GM13977 (cell line): ENCODE data around the gene INTS1.

Experiments
- DNase-seq: peaks from one replicate; pipeline ENCODE4 v3.0.0; 2012; ENCODE audit warnings: low spot score
- CTCF ChIP-seq: IDR thresholded peaks from 2 replicates; pipeline ENCODE4 v1.5.1; 2012; ENCODE audit warnings: mild to moderate bottlenecking, control low read depth; ENCODE audit not compliant: insufficient read depth; ENCODE audit errors: extremely low read depth, missing control alignments
- in situ Hi-C: fragments of 300-500 bp; cut with MboI; formaldehyde crosslinking; loops from one replicate; pipeline ENCODE4 v1.12.0; 2022; ENCODE audit warnings: low sequenced_read_pairs, low pct_unique_long_range_greater_than_20kb, mixed read lengths, inconsistent platforms; ENCODE audit not compliant: unreplicated experiment

Gene INTS1

DNA sequence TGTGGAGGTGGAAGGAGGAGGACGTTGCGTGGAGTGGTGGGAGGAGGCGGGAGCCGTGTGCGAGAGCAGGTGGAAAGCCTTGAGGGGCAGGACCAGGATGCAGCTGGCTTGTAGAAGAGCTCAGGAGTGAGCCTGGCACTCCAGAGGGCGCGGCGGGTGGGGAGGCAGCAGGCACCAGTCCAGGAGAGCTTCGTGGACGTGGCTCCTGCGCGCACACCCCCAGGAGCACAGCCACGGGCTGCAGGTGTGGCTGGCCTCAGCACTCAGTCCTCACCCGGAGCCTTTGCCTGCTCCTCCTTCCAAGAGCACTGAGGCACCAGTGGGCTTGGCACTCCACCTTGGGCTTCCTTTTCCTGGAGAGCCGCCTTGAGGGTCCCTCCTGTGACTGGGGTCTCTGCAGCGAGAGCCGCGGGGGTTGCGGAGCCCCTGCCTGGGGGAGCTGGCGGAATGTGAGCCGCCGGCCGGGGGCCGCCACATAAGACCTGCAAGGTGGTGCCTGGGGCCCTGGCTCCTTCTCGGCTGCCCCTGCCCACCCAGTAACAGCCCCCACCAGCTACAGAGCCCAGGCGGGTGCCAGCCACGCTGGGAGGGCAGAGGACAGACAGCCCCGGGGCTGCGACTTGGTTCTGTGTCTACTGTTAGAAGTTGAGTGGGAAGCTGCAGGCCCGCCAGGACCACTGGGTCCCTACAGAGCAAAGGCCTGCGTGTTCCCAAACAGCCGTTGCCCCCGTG is 37.4 kb upstream of the INTS1 start:
- in situ Hi-C loops: no loop called here
- no peak for DNase-seq
- no peak for TF ChIP-seq CTCF

DNA sequence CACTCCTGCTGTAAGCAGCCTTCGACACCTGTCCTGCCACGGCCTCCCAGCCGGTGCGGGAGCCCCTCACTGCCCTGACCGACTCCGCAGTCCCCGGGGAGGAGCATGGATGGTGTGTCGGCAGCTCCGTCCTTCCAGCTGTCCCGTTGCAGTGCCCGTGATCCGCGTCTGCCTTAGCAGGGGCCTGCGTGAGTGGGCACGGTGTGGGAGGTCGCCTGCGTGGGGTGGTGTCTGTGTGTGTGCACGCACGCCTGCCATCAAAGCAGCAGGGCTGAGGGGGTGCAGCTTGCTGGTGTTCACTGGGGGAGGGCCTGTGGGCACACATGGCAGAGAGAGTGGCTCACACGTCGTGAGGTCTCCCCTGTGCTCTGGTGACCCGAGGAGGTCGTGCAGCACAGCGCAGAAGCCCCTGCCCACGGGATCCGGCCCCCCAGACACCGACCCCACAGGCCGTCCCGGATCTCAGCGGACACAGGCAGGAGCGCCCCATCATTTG is 36.6 kb upstream of the INTS1 start:
- no peak for DNase-seq
- no peak for TF ChIP-seq CTCF
- in situ Hi-C loops: no loop called here

GRCh38 chr7:1539882-1540775 is 35.9 kb upstream of the INTS1 start:
- no peak for TF ChIP-seq CTCF
- in situ Hi-C loops: no loop called here
- DNase-seq: no peak

- no peak for TF ChIP-seq CTCF
- DNase-seq: no peak
- in situ Hi-C loops: no loop called here
Measured at GRCh38 chr7:1539181-1539881, 35.1 kb upstream of the INTS1 start.

DNA sequence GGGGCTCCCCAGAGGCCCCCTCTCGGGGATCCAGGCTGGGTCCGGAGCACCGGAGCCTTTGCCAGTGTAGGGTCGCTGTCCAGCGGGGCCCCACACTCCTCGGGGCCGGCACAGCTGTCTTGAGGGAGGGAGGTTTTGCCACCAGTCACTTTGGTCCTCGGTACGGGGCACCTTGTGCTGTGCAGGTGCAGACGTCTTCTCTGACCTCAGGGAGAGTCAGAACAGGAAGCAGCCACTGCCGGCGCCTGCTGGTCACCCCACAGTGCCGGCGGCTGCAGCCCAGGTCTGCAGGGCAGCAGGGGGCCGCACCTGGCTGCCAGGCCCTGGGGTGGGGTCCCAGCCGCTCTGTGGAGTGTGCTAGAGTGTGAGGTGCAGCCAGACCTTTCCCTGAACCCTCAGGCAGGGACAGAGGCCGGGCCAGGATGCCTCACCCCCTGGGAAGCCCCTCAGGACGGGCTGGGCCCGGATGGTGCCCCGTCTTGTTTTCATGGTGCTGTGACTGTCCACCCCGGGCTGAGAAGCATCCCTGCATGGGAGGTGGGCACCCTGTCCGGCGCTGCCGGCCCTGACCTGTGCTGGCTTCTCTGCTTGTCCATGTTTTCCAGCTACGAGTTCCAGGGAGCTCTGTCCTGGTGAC is 34.5 kb upstream of the INTS1 start:
- DNase-seq: no peak
- in situ Hi-C loops: no loop called here
- TF ChIP-seq CTCF: no peak
